Muscle of arm (tissue), 12 donors: Measurements from ENCODE around the gene COX6B2. TPM values are rescaled to one million over a fixed set of nuclear protein-coding genes. Genes with fewer than 3 reads are reported as not detected.

Experiments
- DNase-seq: peaks from one replicate; pipeline ENCODE4 v3.0.0-alpha.2; 2013
- polyA plus RNA-seq, 12 donors: library from polyadenylated mRNA; unstranded; fragments of 120-200 nt; gene quantifications; one replicate each; pipeline ENCODE4 v1.2.1, GENCODE V29; 2013; ENCODE audit not compliant: insufficient read length in 12 of 12

Gene COX6B2
- polyA plus RNA-seq, 12 donors: 0.07 to 18.3 (median 0.50) TPM; not detected in 6

GRCh38 chr19:55362174-55362989 lies 7.9 kb upstream of the COX6B2 start:
- no peak for DNase-seq

DNA sequence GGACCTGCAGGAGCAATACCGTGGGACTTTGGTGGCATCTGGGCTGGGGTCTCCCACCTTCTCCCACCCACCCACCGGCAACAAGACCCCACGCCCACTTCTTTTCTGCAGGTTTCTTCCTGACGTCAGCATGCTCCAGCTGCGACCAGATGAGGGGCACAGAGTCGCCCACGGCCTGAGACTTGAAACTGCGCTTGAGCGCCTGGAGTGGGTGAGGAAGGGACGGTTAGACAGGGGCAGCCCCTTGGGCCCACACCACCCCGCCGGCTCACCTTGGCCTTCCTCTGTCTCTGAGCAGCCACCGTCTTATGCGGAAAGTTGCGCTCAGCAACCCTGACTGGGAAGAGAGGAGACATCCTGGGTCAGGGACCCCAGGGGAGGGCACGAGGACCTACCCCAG lies 6.4 kb upstream of the COX6B2 start:
- DNase-seq: no peak

- DNase-seq: no peak
These were observed 4.7 kb upstream of the COX6B2 start for GRCh38 chr19:55358943-55359908.

DNA sequence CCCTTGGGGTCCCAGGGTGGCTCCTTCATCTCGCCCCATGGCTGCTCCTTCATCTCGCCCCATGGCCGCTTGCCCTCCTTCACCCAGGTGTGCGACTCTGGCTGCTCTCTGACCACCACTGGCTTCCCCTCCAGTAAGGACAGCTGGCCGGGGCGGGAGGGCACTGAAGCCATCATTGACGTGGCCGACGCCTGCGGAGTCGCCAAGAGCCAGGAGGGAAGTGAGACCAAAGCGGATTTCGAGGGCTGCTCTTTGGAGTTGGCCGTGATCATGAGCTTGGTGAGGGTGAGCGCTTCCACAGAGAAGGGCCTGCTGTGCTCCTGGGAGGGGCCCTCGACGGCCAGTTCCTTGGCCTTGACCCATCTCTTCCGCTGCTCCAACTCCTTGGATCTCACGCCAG lies 4.0 kb upstream of the COX6B2 start:
- DNase-seq: no peak

- DNase-seq: no peak
These were observed 798 bp upstream of the COX6B2 start for GRCh38 chr19:55355213-55355821.

- DNase-seq: no peak
These were observed 469 bp downstream of the COX6B2 start for GRCh38 chr19:55353803-55354697.

DNA sequence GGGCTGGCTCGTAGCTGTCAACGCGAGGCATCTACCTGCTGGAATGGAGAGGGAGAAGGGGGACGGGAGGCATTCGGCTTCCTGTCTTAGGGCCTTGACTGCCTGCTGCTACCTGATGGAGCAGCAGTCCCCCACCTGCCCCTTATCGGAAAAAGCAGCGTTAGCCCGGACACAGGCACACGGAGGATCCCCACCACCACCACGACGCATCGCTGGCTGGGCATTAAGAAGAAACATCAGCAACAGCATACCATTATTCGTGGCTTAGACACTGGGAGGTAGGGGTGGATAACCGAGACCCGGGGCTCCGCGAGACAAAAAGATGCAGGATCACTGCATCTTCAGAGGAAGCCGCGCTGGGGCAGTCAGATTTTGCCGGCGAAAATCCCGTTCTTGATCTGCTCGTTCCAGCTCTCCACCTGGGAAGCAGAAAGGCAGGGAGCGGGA lies 1.1 kb downstream of the COX6B2 start:
- no peak for DNase-seq

DNA sequence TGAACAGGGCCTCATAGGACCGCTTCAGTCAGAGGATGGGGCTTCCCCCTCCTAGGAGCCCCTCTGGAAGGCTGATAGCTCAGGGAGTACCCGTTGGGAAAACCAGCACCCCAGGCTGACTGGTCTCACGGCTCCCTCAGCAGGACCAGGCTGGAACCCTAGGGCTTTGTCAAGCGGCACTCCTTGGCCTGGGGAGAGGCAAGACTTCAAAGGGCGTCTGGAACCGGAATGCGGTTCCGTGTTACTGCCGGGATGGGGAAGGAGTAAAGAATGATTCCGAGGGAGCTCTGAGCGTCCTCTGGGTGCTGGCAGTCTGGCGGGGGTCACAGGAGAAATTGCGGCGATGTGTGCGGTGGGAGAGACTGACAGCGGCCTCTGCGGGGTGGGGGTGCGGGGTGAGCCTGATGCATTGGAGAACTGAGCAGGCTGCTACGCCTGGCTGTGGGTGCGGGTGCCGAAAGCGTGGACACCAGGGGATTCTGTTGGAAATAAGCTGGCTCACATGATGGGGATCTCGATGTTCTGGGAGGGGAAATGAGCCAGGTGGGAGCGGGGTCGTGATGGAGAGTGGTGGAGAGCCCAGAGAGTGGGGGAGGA lies 1.9 kb downstream of the COX6B2 start:
- DNase-seq: no peak

DNA sequence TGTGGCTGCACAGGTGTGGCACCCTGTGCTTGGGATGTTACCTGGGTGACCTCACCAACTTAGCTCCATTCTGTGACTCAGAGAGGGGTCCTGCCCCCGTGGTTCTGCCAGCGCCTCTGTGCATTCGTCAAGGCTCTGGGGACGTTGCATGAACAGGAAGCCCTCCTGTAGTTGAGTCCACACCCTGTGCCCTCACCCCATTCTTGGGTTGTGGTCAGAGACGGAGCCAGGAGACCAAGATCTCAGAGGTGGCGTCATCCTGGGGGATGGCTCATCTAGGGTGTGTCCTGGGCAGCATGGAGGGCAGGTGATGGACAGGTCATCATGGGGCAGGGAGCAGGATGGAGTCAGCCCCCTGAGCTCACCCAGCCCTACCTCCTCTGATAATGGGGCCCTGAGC lies 2.5 kb downstream of the COX6B2 start:
- DNase-seq: no peak

DNA sequence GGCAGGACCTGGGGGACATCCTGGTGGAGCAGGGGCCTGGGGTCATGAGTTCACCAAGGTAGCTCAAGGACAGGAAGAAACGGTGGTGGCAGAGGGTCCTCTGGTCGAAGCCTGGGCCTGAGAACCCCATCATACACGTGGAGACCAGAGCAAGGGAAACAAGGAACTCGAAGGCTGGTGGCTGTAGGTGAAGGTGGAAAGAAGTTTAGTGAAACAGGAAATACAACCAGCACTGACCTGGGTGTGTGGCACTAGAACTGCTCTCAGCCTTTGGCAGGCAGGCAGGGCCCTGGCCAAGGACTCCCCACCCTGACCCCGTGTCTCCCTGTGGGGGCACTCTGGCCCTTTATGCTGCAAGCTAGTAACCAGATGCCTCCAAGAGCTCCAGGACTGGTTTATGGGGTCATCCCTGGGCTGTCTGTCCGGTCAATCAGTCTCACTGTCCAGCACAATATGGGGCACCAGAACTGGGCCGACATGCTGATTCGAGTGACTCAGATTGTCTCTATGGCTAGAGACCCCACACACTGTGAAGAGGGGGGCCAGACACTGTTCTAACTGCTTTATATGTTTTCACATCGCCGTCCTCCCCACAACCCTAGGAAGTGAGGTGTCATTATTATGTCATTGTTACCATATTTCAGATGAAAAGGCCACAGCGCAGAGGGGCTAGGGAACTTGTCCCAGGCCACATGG lies 3.8 kb downstream of the COX6B2 start:
- DNase-seq: no peak

GRCh38 chr19:55348317-55349034 lies 6.0 kb downstream of the COX6B2 start:
- DNase-seq: no peak

GRCh38 chr19:55347442-55348009 lies 7.0 kb downstream of the COX6B2 start:
- DNase-seq: no peak

- DNase-seq: no peak
These were observed 7.6 kb downstream of the COX6B2 start for GRCh38 chr19:55346725-55347441.

DNA sequence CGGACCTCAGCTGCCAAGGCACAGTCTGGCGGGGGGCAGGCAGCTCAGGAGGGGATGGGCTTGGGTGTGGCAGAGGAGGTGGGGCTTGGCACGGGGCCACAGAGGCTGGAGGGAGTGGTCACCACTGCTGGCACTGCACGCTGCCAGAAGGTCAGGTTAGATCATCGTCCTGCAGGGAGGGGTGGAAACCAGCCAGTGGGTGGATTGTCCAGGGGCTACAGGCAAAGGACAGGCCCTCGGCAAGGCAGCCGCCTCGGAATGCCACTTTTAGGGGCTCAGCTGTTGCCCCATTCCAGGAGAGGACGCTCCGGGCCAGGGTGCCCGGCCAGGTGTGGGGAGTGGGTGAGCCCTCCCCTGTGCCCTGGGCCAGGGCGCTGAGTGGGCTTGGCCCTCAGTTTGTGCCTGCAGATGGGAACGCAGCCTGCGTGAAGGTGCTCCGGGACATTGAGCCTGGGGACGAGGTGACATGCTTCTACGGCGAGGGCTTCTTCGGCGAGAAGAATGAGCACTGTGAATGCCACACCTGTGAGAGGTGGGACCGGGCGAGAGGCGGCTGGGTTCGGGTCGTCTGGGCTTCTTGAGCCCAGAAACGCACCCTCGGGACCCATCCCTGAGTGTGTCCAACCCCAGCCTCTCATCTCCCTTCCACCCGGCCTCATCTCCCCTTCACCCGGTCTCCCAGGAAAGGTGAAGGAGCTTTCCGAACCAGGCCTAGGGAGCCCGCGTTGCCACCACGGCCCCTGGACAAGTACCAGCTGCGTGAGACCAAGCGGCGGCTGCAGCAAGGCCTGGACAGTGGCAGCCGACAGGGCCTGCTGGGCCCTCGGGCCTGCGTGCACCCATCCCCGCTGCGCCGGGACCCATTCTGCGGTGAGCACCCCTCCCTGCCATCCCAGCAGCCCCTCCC lies 8.4 kb downstream of the COX6B2 start:
- no peak for DNase-seq

DNA sequence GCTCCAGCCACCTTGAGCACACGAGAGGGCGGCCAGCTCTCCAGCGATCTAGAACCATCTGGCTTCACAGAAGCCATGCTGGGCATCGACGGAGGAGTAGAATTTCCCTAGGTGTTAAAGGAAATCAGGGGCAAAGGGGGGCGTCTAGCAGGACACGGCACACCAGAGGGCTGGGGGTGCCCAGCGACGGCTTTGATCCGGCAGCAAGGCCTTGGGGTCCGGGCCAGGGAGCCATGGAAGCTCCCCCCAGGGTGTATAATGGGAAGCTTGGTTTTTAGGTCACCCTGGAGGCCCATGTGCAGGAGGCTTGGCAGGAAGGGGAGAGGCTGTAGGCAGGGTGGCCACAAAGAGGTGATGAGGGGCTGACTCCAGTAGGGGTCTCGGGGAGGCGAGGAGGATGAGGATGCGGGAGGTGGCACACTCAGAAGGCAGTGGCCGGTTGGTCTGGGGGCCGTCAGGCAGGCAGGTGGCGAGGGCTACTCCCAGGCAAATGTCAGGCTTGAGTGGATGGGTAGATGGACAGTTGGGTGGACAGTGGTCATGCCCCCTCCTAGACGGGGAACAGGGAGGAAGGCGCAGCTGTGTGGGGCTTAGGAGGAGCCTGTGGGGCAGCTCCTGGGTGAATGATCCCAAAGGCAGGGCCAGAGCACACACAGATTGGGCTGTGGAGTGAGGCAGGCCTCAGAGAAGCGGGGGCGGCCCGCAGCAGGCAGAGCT lies 9.3 kb downstream of the COX6B2 start:
- no peak for DNase-seq

GRCh38 chr19:55344444-55344843 lies 10.1 kb downstream of the COX6B2 start:
- no peak for DNase-seq
